Smooth muscle cell (in vitro differentiated cells): ENCODE results near the gene CTRB1. TPM values are rescaled to one million over a fixed set of nuclear protein-coding genes. Genes with fewer than 3 reads are reported as not detected.

Source experiments
- DNase-seq: peaks from one replicate; lab custom pipeline; 2025; ENCODE audit not compliant: unreplicated experiment; lab: John Stamatoyannopoulos, UW
- H2AFZ ChIP-seq: fragments of 200-600 bp; sonication (generic); 2 replicates; pipeline ENCODE4 v1.6.0; 2016; ENCODE audit warnings: antibody characterized with exemption, low read depth, mild to moderate bottlenecking
- H3F3A ChIP-seq: fragments of 200-600 bp; sonication (generic); 2 replicates; pipeline ENCODE4 v1.6.0; 2017; ENCODE audit warnings: antibody characterized with exemption, low read depth
- H3K27ac ChIP-seq: fragments of 200-600 bp; sonication (generic); 2 replicates; pipeline ENCODE4 v1.5.1; 2016; ENCODE audit warnings: low read depth, mild to moderate bottlenecking
- H3K27me3 ChIP-seq: fragments of 200-600 bp; sonication (generic); 2 replicates; pipeline ENCODE4 v1.6.1; 2016; ENCODE audit warnings: low read depth, mild to moderate bottlenecking
- H3K36me3 ChIP-seq: fragments of 200-600 bp; sonication (generic); 2 replicates; pipeline ENCODE4 v1.5.1; 2016; ENCODE audit warnings: low read depth
- H3K4me1 ChIP-seq: fragments of 200-600 bp; sonication (generic); 2 replicates; pipeline ENCODE4 v1.5.1; 2016; ENCODE audit warnings: low read depth
- H3K4me2 ChIP-seq: fragments of 200-600 bp; sonication (generic); 2 replicates; pipeline ENCODE4 v1.6.0; 2016; ENCODE audit warnings: mild to moderate bottlenecking
- H3K4me3 ChIP-seq: fragments of 200-600 bp; sonication (generic); 2 replicates; pipeline ENCODE4 v1.5.1; 2016; ENCODE audit warnings: mild to moderate bottlenecking
- H3K79me2 ChIP-seq: fragments of 200-600 bp; sonication (generic); 2 replicates; pipeline ENCODE4 v1.6.0; 2016; ENCODE audit warnings: low read depth, mild to moderate bottlenecking
- H3K9ac ChIP-seq: fragments of 200-600 bp; sonication (generic); 2 replicates; pipeline ENCODE4 v1.6.0; 2016; ENCODE audit warnings: low read depth
- H3K9me3 ChIP-seq: fragments of 200-600 bp; sonication (generic); replicated peaks from 2 replicates; pipeline ENCODE4 v1.5.1; 2016; ENCODE audit warnings: low read depth
- H4K20me1 ChIP-seq: fragments of 200-600 bp; sonication (generic); 2 replicates; pipeline ENCODE4 v1.6.0; 2016; ENCODE audit warnings: low read depth
- CTCF ChIP-seq: fragments of 200-600 bp; sonication (generic); IDR thresholded peaks from 2 replicates; pipeline ENCODE4 v1.5.1; 2017; ENCODE audit warnings: borderline replicate concordance, mild to moderate bottlenecking, antibody characterized with exemption; ENCODE audit not compliant: insufficient read depth, poor library complexity, severe bottlenecking
- WGBS: methylation state at CpG from one replicate; pipeline ENCODE4 v1.1.7; 2016; ENCODE audit warnings: low lambda C conversion rate; 5-methylcytosine and 5-hydroxymethylcytosine counted together
- polyA plus RNA-seq: library from polyadenylated mRNA; unstranded; fragments of >200 nt; fragmentation: Nextera tagmentation; extraction: Ambion mirVana; gene quantifications from 2 replicates; pipeline ENCODE4 v1.2.1, GENCODE V29; 2016
- total RNA-seq: library from RNA; depleted of rRNA; stranded (reverse); fragments of >200 nt; gene quantifications from 2 replicates; pipeline ENCODE4 v1.2.3, GENCODE V29; 2014

CTRB1 gene
- total RNA-seq (not detected in 2 replicates), polyA plus RNA-seq (1.9 and 7.2 TPM in 2 replicates)

- H3K4me2 ChIP-seq, result no peak within 1 kb of the TSS
- H2AFZ ChIP-seq, result no peak within 1 kb of the TSS
- 85% methylated on average over 18 of the region's 19 CpGs for WGBS
- no peaks in the 10 kb centered on the region for H3K79me2 ChIP-seq
- DNase-seq, result no peak
- H3F3A ChIP-seq, result no peaks in the 10 kb centered on the region
- H4K20me1 ChIP-seq, result no peaks in the 10 kb centered on the region
- H3K9me3 ChIP-seq, result no peaks in the 10 kb centered on the region
- H3K9ac ChIP-seq, result peak within 1 kb of the TSS; percentile 16
- H3K27me3 ChIP-seq, result no peaks in the 10 kb centered on the region
- H3K36me3 ChIP-seq, result no peaks in the 10 kb centered on the region
- TF ChIP-seq CTCF, result no peak
- H3K4me3 ChIP-seq, result no peak within 1 kb of the TSS
- peak within 1 kb of the TSS; percentile 79 for H3K27ac ChIP-seq
- H3K4me1 ChIP-seq, result no peaks in the 10 kb centered on the region
These were observed at the start of gene CTRB1 for GRCh38 chr16:75218256-75219076. Gene CTRB1 (plus strand): TSS chr16:75218988. CDS start chr16:75219008, 20 bp downstream.

GRCh38 chr16:75169899-75170405 lies 48.8 kb upstream of the CTRB1 start:
- no peak for TF ChIP-seq CTCF
- no peak overlapping the region for H3K4me2 ChIP-seq
- H3K27me3 ChIP-seq, result no peaks in the 10 kb centered on the region
- no peaks in the 10 kb centered on the region for H4K20me1 ChIP-seq
- DNase-seq, result no peak
- H3K79me2 ChIP-seq, result peaks cover 11% of the 10 kb centered on the region
- peaks cover 68% of the 10 kb centered on the region for H3K9me3 ChIP-seq
- H3K9ac ChIP-seq, result no peak overlapping the region
- 97% methylated on average over 10 of the region's 10 CpGs for WGBS
- H3K4me3 ChIP-seq, result no peak overlapping the region
- peaks cover 69% of the 10 kb centered on the region for H3K36me3 ChIP-seq
- no peak overlapping the region for H2AFZ ChIP-seq
- H3K27ac ChIP-seq, result no peak overlapping the region
- H3F3A ChIP-seq, result no peaks in the 10 kb centered on the region
- no peaks in the 10 kb centered on the region for H3K4me1 ChIP-seq

GRCh38 chr16:75172578-75172977 lies 46.2 kb upstream of the CTRB1 start:
- H3K36me3 ChIP-seq, result peaks cover 47% of the 10 kb centered on the region
- TF ChIP-seq CTCF, result no peak
- no peak overlapping the region for H2AFZ ChIP-seq
- 99% methylated on average over 4 of the region's 4 CpGs for WGBS
- H3F3A ChIP-seq, result no peaks in the 10 kb centered on the region
- H3K4me1 ChIP-seq, result no peaks in the 10 kb centered on the region
- H3K27ac ChIP-seq, result no peak overlapping the region
- no peak overlapping the region for H3K9ac ChIP-seq
- peaks cover 47% of the 10 kb centered on the region for H3K9me3 ChIP-seq
- no peak overlapping the region for H3K4me2 ChIP-seq
- no peak for DNase-seq
- no peaks in the 10 kb centered on the region for H3K27me3 ChIP-seq
- H3K4me3 ChIP-seq, result no peak overlapping the region
- H3K79me2 ChIP-seq, result no peaks in the 10 kb centered on the region
- H4K20me1 ChIP-seq, result no peaks in the 10 kb centered on the region

GRCh38 chr16:75175074-75175473 lies 43.7 kb upstream of the CTRB1 start:
- Histone ChIP-seq H3K9me3 (peaks cover 24% of the 10 kb centered on the region), H3K4me1 (no peaks in the 10 kb centered on the region), H3K9ac (no peak overlapping the region), H3F3A (no peaks in the 10 kb centered on the region), H3K4me2 (no peak overlapping the region), H3K27ac (no peak overlapping the region), H3K4me3 (no peak overlapping the region), H4K20me1 (no peaks in the 10 kb centered on the region), H3K27me3 (no peaks in the 10 kb centered on the region), H3K79me2 (no peaks in the 10 kb centered on the region), H2AFZ (no peak overlapping the region), H3K36me3 (peaks cover 22% of the 10 kb centered on the region)
- TF ChIP-seq CTCF, result no peak
- no peak for DNase-seq
- WGBS, result 100% methylated on average over 3 of the region's 3 CpGs
